GM23338 (cell line): Measurements from ENCODE around the gene TIMM9. TPM values are rescaled to one million over a fixed set of nuclear protein-coding genes. Genes with fewer than 3 reads are reported as not detected.

ENCODE experiments used
- ATAC-seq: fragments of 200-7000 bp; cut with Tn5 transposase; 3 replicates; pipeline ENCODE4 v1.9.1; 2020
- DNase-seq: peaks from one replicate; pipeline ENCODE4 v3.0.0-alpha.2; 2015; ENCODE audit warnings: low spot score
- H2AFZ ChIP-seq: fragments of 200-600 bp; sonication (generic); 2 replicates; pipeline ENCODE4 v1.8.0; 2016; ENCODE audit warnings: antibody characterized with exemption, mild to moderate bottlenecking, moderate library complexity
- H3F3A ChIP-seq: fragments of 200-600 bp; sonication (generic); replicated peaks from 2 replicates; pipeline ENCODE4 v1.8.0; 2017; ENCODE audit warnings: antibody characterized with exemption, mixed run types, low read depth
- H3K27ac ChIP-seq: fragments of 200-600 bp; sonication (generic); 2 replicates; pipeline ENCODE4 v1.6.1; 2016; ENCODE audit warnings: low read depth
- H3K27me3 ChIP-seq: fragments of 200-600 bp; sonication (generic); 2 replicates; pipeline ENCODE4 v1.8.0; 2016; ENCODE audit warnings: mild to moderate bottlenecking, mixed run types, moderate library complexity; ENCODE audit not compliant: insufficient read depth
- H3K36me3 ChIP-seq: fragments of 200-600 bp; sonication (generic); 2 replicates; pipeline ENCODE4 v1.8.0; 2016; ENCODE audit warnings: mild to moderate bottlenecking; ENCODE audit not compliant: insufficient read depth
- H3K4me1 ChIP-seq: fragments of 200-600 bp; sonication (generic); 2 replicates; pipeline ENCODE4 v1.8.0; 2016; ENCODE audit warnings: mild to moderate bottlenecking, moderate library complexity; ENCODE audit not compliant: insufficient read depth
- H3K4me2 ChIP-seq: fragments of 200-600 bp; sonication (generic); 2 replicates; pipeline ENCODE4 v1.7.1; 2017; ENCODE audit warnings: mixed run types
- H3K4me3 ChIP-seq: fragments of 200-600 bp; sonication (generic); 2 replicates; pipeline ENCODE4 v1.6.1; 2016; ENCODE audit warnings: mixed run types
- H3K79me2 ChIP-seq: fragments of 200-600 bp; sonication (generic); replicated peaks from 2 replicates; pipeline ENCODE4 v1.8.0; 2017; ENCODE audit warnings: mild to moderate bottlenecking; ENCODE audit not compliant: insufficient read depth
- H3K9me2 ChIP-seq: fragments of 200-600 bp; sonication (generic); 2 replicates; pipeline ENCODE4 v1.8.0; 2017; ENCODE audit not compliant: insufficient read depth
- H4K20me1 ChIP-seq: fragments of 200-600 bp; sonication (generic); replicated peaks from 2 replicates; pipeline ENCODE4 v1.8.0; 2017; ENCODE audit warnings: mild to moderate bottlenecking; ENCODE audit not compliant: insufficient read depth
- H3K27ac Mint-ChIP-seq: 2 replicates; pipeline ENCODE4 v1.8.0; 2020; ENCODE audit warnings: inconsistent platforms, mild to moderate bottlenecking, moderate library complexity, mixed read lengths
- H3K27me3 Mint-ChIP-seq: 3 replicates; pipeline ENCODE4 v1.8.0; 2022; ENCODE audit warnings: low read depth, mild to moderate bottlenecking, moderate library complexity, mixed read lengths, inconsistent platforms; ENCODE audit not compliant: insufficient read depth, poor library complexity
- H3K36me3 Mint-ChIP-seq: 3 replicates; pipeline ENCODE4 v1.8.0; 2021; ENCODE audit warnings: low read depth, mild to moderate bottlenecking, inconsistent platforms, moderate library complexity, mixed read lengths
- H3K4me1 Mint-ChIP-seq: 3 replicates; pipeline ENCODE4 v1.8.0; 2020; ENCODE audit warnings: mild to moderate bottlenecking, inconsistent platforms, mixed read lengths
- H3K4me3 Mint-ChIP-seq: 3 replicates; pipeline ENCODE4 v1.8.0; 2021; ENCODE audit warnings: moderate library complexity, mild to moderate bottlenecking, inconsistent platforms, mixed read lengths
- H3K9me3 Mint-ChIP-seq: 3 replicates; pipeline ENCODE4 v1.8.0; 2020; ENCODE audit warnings: moderate library complexity, mild to moderate bottlenecking, inconsistent platforms, mixed read lengths
- CREB1 ChIP-seq: fragments of 250-450 bp; sonication (Bioruptor Pico); IDR thresholded peaks from 2 replicates; pipeline ENCODE4 v1.5.0; 2020; ENCODE audit warnings: low read depth, mild to moderate bottlenecking, moderate library complexity
- CTCF ChIP-seq, 2 experiments: fragments of 200-600 bp in 1 of 2; sonication (generic) in 1 of 2; conservative IDR thresholded peaks; 2 replicates each; pipeline versions ENCODE4 v1.5.1 to v1.6.1; 2016 to 2017; ENCODE audit warnings: antibody characterized with exemption in 2 of 2, low read depth in 2 of 2, mild to moderate bottlenecking in 2 of 2, moderate library complexity in 1 of 2
- EZH2 ChIP-seq: fragments of 200-600 bp; sonication (generic); IDR thresholded peaks from one replicate; pipeline ENCODE4 v1.8.0; 2017; ENCODE audit warnings: antibody characterized with exemption, mild to moderate bottlenecking, low read depth; ENCODE audit not compliant: unreplicated experiment
- EZH2phosphoT487 ChIP-seq: fragments of 200-600 bp; sonication (generic); IDR thresholded peaks from one replicate; pipeline ENCODE4 v1.8.1; 2018; ENCODE audit warnings: antibody characterized with exemption; ENCODE audit not compliant: unreplicated experiment
- JUNB ChIP-seq: IDR thresholded peaks from one replicate; pipeline ENCODE4 v1.6.1; 2016; ENCODE audit warnings: antibody characterized with exemption; ENCODE audit not compliant: unreplicated experiment
- NANOG ChIP-seq: IDR thresholded peaks from 2 replicates; pipeline ENCODE4 v1.6.1; 2016; ENCODE audit warnings: antibody characterized with exemption, borderline replicate concordance
- REST ChIP-seq: IDR thresholded peaks from one replicate; pipeline ENCODE4 v1.6.1; 2018; ENCODE audit warnings: antibody characterized with exemption; ENCODE audit not compliant: unreplicated experiment
- STAT1 ChIP-seq: IDR thresholded peaks from one replicate; pipeline ENCODE4 v1.6.1; 2016; ENCODE audit warnings: antibody characterized with exemption; ENCODE audit not compliant: unreplicated experiment
- ZNF114 ChIP-seq: fragments of 250-450 bp; sonication (Bioruptor Pico); IDR thresholded peaks from 2 replicates; pipeline ENCODE4 v1.5.0; 2020; ENCODE audit warnings: mild to moderate bottlenecking, moderate library complexity
- ZNF331 ChIP-seq: fragments of 250-450 bp; sonication (Bioruptor Pico); IDR thresholded peaks from 2 replicates; pipeline ENCODE4 v1.5.0; 2020; ENCODE audit warnings: low read depth, mild to moderate bottlenecking, moderate library complexity
- ZNF462 ChIP-seq: fragments of 250-450 bp; sonication (Bioruptor Pico); IDR thresholded peaks from 2 replicates; pipeline ENCODE4 v1.5.0; 2020; ENCODE audit warnings: mild to moderate bottlenecking, moderate library complexity
- polyA plus RNA-seq: library from polyadenylated mRNA; unstranded; fragments of >200 nt; fragmentation: Nextera tagmentation; extraction: Ambion mirVana; gene quantifications from 2 replicates; pipeline ENCODE4 v1.2.1, GENCODE V29; 2016
- total RNA-seq: library from RNA; depleted of rRNA; stranded (reverse); fragments of >200 nt; shearing (Covaris generic); gene quantifications from 2 replicates; pipeline ENCODE4 v1.2.3, GENCODE V29; 2014

Gene TIMM9
- total and polyA plus RNA-seq, 2 experiments from 2014 or later = 40.3 to 146 TPM

DNA sequence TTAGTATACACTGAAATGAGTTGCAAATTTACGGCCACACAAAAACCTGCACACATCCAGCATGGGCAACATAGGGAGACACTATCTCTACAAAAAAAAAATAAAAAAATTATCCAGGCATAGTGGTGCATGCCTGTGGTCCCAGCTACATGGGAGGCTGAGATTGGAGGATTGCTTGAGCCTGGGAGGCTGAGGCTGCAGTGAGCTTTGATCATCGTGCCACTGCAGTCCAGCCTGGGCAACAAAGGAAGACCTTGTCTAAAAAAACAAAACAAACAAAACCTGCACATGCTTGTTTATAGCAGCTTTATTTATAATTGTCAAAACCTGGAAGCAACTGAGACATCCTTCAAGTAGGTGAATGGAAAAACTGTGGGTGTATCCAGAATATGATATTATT is 36.5 kb downstream of the TIMM9 start:
- no peaks in the 10 kb centered on the region for H3K36me3 ChIP-seq
- no peaks in the 10 kb centered on the region for H4K20me1 ChIP-seq
- no peak overlapping the region for H3K4me3 ChIP-seq
- peaks cover 6% of the 10 kb centered on the region for H3F3A ChIP-seq
- H3K27me3 Mint-ChIP-seq = peaks cover 7% of the 10 kb centered on the region
- no peaks in the 10 kb centered on the region for H3K9me3 Mint-ChIP-seq
- DNase-seq (no peak), ATAC-seq (no peak)
- TF ChIP-seq EZH2phosphoT487 (no peak), JUNB (no peak), ZNF462 (CRISPR knock-in tag) (no peak), STAT1 (no peak), CREB1 (CRISPR knock-in tag) (no peak), NANOG (no peak), EZH2 (no peak), ZNF331 (no peak), ZNF114 (no peak), REST (no peak), CTCF (conservative IDR thresholded peaks at IDR 0.05; ENCODE audit: low read depth in 2 of 2) (no peak)
- no peaks in the 10 kb centered on the region for H3K9me2 ChIP-seq
- H3K79me2 ChIP-seq = no peaks in the 10 kb centered on the region
- H3K4me2 ChIP-seq = no peak overlapping the region
- H2AFZ ChIP-seq = no peak overlapping the region
- H3K4me1 ChIP-seq = no peaks in the 10 kb centered on the region; the same call in 1 of the 2 replicates
- H3K27ac ChIP-seq = no peak overlapping the region
- no peaks in the 10 kb centered on the region for H3K36me3 Mint-ChIP-seq
- no peak overlapping the region for H3K27ac Mint-ChIP-seq
- peaks cover 4% of the 10 kb centered on the region; the same call in 1 of the 3 replicates for H3K4me1 Mint-ChIP-seq
- no peak overlapping the region for H3K4me3 Mint-ChIP-seq
- H3K27me3 ChIP-seq = peaks cover 12% of the 10 kb centered on the region
